GM21381 (cell line): ENCODE measurements around the gene BBLN.

Source experiments
- ATAC-seq: cut with Tn5 transposase; IDR thresholded peaks from one replicate; pipeline ENCODE4 v1.9.1; 2021; ENCODE audit warnings: mild to moderate bottlenecking, moderate library complexity; ENCODE audit not compliant: unreplicated experiment

Gene BBLN

GRCh38 chr9:128144239-128145181 lies 15.6 kb upstream of the BBLN start:
- ATAC-seq = no peak

DNA sequence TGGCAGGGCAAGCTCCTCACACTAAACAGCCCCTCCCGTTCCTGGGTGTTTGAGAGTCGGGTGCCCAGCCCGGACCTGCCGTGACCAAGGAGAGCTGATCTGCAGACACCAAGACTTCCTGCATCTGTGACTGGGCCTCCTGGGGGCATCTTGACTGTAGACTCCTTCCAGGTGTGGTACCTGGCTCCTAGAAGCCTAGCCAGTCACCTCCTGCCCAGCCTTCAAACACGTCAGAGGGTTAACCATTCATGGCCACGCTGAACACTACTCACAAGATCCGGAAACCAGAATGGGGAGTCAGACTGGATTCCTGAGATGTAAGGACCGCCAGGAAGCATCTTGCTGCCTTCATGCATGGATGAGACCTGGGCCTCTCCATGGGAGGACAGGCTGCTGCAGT lies 14.5 kb upstream of the BBLN start:
- ATAC-seq = no peak

DNA sequence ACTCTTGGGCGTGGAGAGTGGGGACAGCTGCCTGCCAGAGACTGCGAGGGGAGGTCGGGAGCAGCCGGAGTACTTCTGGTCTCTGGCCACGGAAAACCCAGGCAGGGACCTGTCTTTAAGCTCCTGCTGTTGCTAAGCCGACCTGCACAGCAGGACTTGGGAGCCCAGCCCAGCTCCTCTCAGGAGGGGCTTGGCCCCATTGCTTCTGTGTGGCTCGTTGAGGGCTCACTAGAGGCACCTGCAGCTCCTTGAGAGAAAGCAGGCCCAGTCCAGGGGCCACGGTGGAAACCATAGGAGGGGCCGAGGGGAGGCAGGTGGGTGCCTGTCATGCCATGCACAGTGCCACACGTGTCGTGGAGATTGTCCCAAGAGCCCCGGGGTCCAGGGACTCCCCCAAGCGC lies 14.1 kb upstream of the BBLN start:
- ATAC-seq = no peak

- ATAC-seq = no peak
Observed at GRCh38 chr9:128146591-128147120, 13.4 kb upstream of the BBLN start.

DNA sequence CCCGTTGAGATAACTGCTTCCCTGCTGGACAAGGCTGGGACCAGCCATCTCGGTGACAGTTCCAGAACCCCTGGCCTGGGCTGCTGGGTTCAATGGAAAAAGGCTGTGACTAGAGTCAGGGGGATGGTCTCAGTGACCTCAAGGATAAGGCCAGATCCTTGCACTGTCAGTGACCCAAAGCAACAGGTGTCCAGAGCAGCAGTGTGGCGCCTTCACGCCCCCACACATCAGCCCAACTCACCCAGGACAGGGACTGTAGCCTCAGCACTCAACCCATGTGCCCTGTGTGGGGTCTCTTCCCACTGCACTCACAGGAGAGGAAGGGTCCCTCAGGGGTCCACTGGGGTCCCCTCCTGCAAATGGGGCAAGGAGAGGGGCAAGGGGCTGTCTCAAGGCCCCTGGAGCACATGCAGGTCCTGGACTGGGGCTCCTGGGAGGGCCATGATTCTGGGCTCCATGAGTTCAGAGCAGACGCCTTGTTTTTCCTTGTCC lies 11.5 kb upstream of the BBLN start:
- no peak for ATAC-seq

GRCh38 chr9:128149001-128149701 lies 10.9 kb upstream of the BBLN start, which contains the start of gene LCN2:
LCN2 (plus strand) TSS chr9:128149453; CDS start chr9:128149526, 73 bp downstream.
- no peak for ATAC-seq

DNA sequence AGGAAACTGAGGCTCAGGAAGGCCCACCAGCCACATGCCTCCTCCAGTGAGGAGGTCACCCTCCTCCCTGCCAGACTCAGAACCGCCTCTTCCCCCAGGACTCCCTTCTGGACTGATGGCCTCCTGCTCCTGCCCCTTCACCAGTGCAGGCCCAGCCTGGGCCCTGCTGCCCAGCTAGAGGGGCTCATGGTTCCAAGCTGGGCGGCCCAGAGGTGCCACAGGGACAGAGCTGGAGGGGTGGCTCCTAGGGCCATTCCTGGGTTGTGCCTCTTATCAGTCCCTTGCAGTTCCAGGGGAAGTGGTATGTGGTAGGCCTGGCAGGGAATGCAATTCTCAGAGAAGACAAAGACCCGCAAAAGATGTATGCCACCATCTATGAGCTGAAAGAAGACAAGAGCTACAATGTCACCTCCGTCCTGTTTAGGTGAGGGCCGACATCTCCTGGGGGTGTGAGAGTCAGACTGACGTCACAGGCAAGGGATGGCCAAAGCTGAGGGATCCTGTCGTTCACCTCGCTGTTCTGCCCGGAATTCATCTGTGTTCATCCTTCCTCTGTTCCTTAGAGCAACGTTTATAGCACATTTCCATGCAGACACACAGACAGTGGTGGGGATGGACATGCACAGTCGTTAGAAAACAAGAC lies 10.0 kb upstream of the BBLN start:
- ATAC-seq = no peak

DNA sequence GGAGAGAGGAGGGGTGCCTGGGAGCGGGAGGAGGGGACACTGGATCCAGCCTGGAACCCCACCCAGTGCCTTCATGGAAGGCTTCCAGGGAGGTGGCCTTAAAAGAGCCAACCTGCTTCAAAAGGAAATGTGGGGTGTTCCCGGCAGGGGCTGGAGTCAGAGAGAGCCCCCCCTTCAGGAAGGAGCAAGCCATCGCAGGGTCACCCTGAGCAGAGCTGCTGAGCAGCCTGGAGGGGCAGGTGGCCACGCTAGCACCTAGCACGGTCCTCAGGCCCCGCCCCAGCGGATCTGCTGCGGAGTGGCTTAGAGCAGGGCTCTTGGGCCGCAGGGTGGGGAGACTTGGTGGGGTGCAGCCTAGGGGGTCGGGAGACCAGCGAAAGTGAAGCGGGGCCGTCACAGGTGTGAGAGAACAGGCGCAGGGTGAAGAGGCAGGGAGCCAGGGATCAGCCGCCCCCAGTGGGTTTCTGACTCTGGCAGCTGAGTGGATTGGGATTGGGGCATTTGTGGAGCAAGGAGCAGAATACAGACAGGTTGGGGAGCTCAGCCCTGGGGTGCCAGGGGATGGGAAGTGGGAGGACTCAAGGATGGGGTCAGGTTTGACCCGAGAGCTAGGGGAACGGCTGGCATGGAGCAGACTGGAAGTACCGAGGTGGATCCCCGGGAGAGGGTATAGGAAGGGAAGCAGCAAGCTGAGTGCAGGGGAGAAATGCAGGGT lies 9.3 kb upstream of the BBLN start:
- ATAC-seq = no peak

DNA sequence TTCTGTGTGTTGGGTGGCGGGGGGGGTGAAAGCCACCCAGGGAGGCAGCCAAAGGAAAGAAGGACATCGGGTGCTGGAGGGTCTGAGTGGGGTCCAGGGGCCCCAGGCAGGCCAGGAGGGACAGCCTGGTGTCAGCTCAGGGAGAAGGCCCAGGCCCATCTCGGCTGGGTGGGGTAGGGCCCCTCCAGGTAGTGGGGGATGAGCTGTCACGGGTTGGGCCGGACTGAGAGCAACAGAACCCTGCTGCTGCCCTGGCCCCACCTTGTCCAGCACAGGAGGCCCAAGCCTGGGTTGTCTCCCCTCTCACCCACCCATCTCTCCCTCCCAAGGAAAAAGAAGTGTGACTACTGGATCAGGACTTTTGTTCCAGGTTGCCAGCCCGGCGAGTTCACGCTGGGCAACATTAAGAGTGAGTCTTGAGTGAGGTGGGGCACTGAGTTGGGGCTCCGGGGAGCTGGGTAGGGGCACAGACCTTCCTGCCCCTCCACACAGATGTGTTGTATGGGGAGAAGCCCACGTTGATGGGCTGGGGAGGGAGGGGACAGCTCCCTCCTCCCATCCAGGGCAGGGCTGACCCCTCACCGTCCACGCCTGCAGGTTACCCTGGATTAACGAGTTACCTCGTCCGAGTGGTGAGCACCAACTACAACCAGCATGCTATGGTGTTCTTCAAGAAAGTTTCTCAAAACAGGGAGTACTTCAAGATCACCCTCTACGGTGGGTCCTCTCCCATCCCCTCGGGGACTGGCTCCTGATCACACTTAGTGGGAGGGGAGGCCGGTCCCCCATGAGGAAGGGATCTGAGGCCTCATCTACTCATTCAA lies 8.5 kb upstream of the BBLN start:
- no peak for ATAC-seq

GRCh38 chr9:128152133-128153059 lies 7.7 kb upstream of the BBLN start:
- ATAC-seq = no peak

- no peak for ATAC-seq
Observed at GRCh38 chr9:128153060-128153946, 6.8 kb upstream of the BBLN start.

DNA sequence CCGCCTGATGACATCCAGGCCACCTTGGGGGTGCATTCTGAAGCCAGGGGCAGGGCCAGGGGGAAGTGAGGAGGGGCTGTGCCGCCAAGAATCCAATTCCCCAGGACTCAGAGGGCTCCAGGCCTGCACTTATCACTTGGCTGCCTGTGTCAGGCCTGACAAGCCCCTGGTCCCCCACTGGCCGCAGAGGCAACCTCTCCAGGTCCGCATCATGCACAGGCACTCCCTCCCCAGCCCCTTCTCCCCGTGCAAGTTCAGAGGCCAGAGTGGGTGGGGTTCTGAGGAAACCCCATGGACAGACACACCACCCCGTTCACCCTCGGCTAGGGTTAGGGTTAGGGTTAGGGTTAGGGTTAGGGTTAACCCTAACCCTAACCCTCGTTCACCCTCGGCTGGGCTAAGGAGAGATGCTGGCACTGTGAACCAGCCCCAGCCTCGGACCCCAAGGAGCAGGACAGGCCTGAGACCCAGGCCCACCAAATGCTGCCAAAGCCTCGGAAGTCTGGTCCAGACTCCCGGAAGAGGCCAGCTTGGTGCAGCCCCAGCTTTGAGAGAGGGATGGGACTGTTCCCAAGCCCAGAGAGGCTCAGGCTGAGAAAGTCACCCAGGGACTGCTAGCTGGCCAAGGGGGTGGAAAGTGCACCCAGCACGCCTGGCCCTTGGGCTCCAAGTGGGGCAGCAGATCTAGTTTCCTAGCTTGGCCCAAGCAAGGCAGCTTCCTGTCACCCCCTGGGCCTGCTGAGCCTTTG lies 5.9 kb upstream of the BBLN start:
- no peak for ATAC-seq

DNA sequence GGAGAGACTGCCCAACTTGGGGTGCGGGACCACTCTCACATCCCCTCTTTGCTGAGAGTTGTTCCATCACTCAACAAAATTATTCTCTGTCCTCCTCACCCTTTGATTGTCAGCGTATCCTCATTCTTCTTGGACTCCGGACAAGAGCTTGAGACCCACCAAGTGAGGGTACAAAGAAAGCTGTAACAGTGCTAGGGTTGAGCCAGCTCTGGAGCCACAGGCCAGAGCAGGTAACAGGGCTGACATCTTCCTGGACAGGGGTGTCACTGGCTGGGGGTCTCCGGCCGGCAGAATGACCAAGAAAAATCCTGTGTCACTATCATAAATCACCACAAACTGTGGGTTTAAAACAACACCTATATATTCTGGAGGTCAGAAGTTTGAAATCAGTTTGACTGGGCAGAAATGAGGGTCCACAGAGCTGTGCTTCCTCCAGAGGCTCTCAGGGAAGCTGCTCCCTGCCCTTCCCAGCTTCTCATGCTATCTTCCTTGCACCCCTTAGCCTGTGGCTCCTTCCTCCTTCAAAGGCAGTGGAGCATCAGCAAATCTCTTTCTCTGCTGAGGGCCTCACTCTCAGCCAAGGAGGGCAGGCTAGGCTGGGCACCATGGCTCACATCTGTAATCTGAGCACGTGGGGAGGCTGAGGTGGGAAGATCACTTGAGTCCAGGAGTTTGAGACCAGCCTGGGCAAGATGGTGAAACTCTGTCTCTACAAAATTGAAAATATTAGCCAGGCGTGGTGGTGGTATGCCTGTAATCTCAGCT lies 4.1 kb upstream of the BBLN start:
- ATAC-seq = no peak

GRCh38 chr9:128159522-128159783 lies 612 bp upstream of the BBLN start:
- ATAC-seq = peak; percentile 16

DNA sequence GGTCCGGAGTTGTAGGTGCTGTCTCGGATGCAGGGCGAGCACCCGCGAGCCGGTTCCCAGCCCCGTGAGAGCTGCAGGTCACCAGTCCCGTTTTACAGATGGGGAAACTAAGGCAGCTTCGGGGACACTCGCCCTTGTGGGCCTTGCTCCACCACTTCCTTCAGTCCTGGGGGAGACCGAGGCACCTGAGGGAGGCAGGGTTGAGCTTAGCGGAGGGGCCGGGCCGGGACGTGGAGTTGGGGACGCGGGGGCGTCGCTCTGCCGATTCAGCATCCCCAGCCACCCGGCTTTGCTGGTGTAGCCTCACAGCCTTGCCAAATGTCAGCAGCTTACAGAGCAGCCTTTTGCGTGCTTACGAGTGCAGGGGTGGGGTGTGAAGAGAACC lies 530 bp downstream of the BBLN start:
- peak; percentile 6 for ATAC-seq

DNA sequence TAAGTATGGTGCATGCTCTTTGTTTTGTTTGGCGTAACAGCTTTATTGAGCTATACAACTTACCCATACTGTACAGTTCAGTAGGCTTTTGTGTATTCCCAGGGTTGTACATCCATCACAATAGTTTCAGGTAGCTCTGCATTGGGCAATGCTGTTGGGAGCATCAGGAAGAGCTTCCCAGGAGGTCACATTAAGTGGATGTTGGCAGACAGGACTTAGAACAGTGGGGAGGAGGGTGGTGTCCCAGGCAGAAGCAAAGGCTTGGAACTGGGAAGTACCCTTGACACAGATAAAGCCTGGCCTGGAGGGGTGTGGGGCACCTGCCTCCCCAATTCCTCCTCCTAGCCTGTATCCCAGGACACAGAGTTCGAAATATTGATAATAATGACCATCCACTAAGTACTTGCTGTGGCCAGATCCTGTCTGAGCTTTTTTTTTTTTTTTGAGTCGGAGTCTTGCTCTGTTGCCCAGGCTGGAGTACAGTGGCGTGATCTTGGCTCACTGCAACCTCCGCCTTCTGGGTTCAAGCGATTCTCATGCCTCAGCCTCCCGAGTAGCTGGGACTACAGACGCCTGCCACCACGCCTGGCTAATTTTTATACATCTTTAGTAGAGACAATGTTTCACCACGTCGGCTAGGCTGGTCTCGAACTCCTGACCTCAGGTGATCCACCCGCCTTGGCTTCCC lies 1.3 kb downstream of the BBLN start:
- ATAC-seq = no peak
